Endothelial cell of coronary artery (primary cell): ENCODE measurements around the gene TXN. TPM values are rescaled to one million over a fixed set of nuclear protein-coding genes. Genes with fewer than 3 reads are reported as not detected.

Experiments
- total RNA-seq: library from RNA; depleted of rRNA; stranded (reverse); fragments of >200 nt; gene quantifications from 2 replicates; pipeline ENCODE4 v1.2.3, GENCODE V29; 2014

The TXN gene
- 236 and 281 TPM in 2 replicates for total RNA-seq

DNA sequence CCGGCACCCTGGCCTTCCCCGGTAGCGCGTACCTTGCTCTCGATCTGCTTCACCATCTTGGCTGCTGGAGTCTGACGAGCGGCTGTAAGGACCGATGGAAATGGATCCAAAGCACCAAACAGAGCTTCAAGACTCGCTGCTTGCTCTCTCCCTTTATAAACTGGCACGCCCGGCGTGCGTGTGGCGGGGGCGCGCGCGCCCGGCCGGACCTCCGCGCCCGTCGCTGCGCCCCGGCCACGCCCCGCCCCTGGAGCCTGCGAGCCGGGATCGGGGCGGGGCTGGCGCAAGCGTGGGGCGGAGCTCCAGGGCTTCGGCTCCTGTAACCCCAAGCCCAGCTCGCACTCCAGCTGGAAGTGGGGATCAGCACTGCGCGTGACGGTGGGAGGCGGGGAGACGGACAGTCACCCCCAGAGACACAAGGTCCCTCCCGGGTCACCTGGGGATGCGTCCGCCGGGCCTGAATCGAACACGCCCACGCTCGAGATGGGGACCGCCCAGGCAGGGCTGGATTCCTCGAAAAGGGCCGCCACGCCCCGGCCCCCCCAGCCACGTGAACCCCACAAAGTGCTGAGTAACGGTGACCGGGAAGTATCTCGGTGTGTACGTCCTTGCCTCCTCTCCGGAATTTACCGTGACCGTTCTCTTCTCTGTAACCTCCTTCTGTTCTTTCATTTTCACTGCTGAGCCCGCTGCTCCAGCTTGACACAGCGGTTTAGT lies at the start of gene TXN:
TXN (minus strand) TSS at position 128 of the 717 bp plus-strand sequence; CDS start at position 56, 72 bp downstream.

GRCh38 chr9:110208031-110208430 lies 48.3 kb downstream of the TXN start, which contains the start of gene C9orf152:
Gene C9orf152, minus strand, starts transcription at chr9:110208159. Its CDS starts 580 bp downstream, at chr9:110207579.

Other genes starting within 250 kb of the TXN start
- under 0.01 TPM in 1 of 2 replicates, not detected in the other for gene C9orf152, start 48.3 kb downstream of the TXN start, total RNA-seq
- not detected in 2 replicates for gene TXNDC8, start 81.4 kb upstream of the TXN start, total RNA-seq